Stimulated activated CD8-positive, alpha-beta memory T cell treated with anti-CD3 and anti-CD28 coated beads, Interleukin-2, amount 100 ng/mL, for 1 hour (primary cell): ENCODE results near the gene OR10H4.
"Not testable (repeated sequence)": the region's sequence is repeated elsewhere in the genome, so short reads cannot be mapped to it uniquely, and the experiment has no call there.

Experiments
- DNase-seq, 2 donors: peaks; one replicate each; pipeline ENCODE4 v3.0.0-alpha.2; 2020; ENCODE audit warnings: low read depth in 2 of 2

OR10H4 gene

GRCh38 chr19:15948223-15949058, at the start of gene OR10H4:
Gene OR10H4, plus strand, starts transcription at chr19:15949008. Its CDS starts 0 bp downstream, at chr19:15949008.
- no peak for DNase-seq

GRCh38 chr19:15899561-15899960, 49.2 kb upstream of the OR10H4 start:
- DNase-seq, result not testable (repeated sequence)

GRCh38 chr19:15900032-15900431, 48.8 kb upstream of the OR10H4 start:
- not testable (repeated sequence) for DNase-seq

- DNase-seq, result no peak
These were observed 48.3 kb upstream of the OR10H4 start for GRCh38 chr19:15900504-15900903.

GRCh38 chr19:15902254-15902653, 46.6 kb upstream of the OR10H4 start:
- DNase-seq, result no peak

- not testable (repeated sequence) for DNase-seq
These were observed 45.9 kb upstream of the OR10H4 start for GRCh38 chr19:15902898-15903297.

GRCh38 chr19:15905026-15905425, 43.8 kb upstream of the OR10H4 start:
- DNase-seq, result no peak

GRCh38 chr19:15911599-15912235, 37.1 kb upstream of the OR10H4 start:
- DNase-seq, result no peak

- no peak for DNase-seq
These were observed 35.4 kb upstream of the OR10H4 start for GRCh38 chr19:15913384-15913783.

- no peak for DNase-seq
These were observed 35.0 kb upstream of the OR10H4 start for GRCh38 chr19:15913830-15914229.

- DNase-seq, result no peak
These were observed 33.7 kb upstream of the OR10H4 start for GRCh38 chr19:15915109-15915508.

GRCh38 chr19:15919243-15919642, 29.6 kb upstream of the OR10H4 start:
- DNase-seq, result no peak

GRCh38 chr19:15922021-15922420, 26.8 kb upstream of the OR10H4 start:
- no peak for DNase-seq

- DNase-seq, result no peak
These were observed 25.1 kb upstream of the OR10H4 start for GRCh38 chr19:15923702-15924101.

- DNase-seq, result no peak
These were observed 22.3 kb upstream of the OR10H4 start for GRCh38 chr19:15926484-15926883.

GRCh38 chr19:15928321-15928720, 20.5 kb upstream of the OR10H4 start:
- DNase-seq, result no peak

GRCh38 chr19:15933761-15934331, 15.0 kb upstream of the OR10H4 start:
- DNase-seq, result not testable (repeated sequence)

GRCh38 chr19:15934332-15935078, 14.3 kb upstream of the OR10H4 start, which contains the start of gene CYP4F11:
Gene CYP4F11, minus strand, starts transcription at chr19:15934529. Its CDS starts 121 bp downstream, at chr19:15934408.
- DNase-seq, result no peak

GRCh38 chr19:15935167-15935702, 13.6 kb upstream of the OR10H4 start:
- DNase-seq, result no peak

GRCh38 chr19:15936173-15936572, 12.6 kb upstream of the OR10H4 start:
- no peak for DNase-seq

- DNase-seq, result no peak
These were observed 11.9 kb upstream of the OR10H4 start for GRCh38 chr19:15936950-15937349.

- no peak for DNase-seq
These were observed 11.0 kb upstream of the OR10H4 start for GRCh38 chr19:15937771-15938170.
